K562 (cell line): ENCODE measurements around the gene GPATCH4. TPM values are rescaled to one million over a fixed set of nuclear protein-coding genes. Genes with fewer than 3 reads are reported as not detected.

Source experiments
- CAMTA2 ChIP-seq: fragments of 250-450 bp; sonication (Bioruptor Pico); conservative IDR thresholded peaks from 2 replicates; pipeline ENCODE4 v1.5.1; 2022
- CC2D1A ChIP-seq: fragments of 450-650 bp; IDR thresholded peaks from 2 replicates; pipeline ENCODE4 v1.6.1; 2017; ENCODE audit warnings: mild to moderate bottlenecking
- CTBP1 ChIP-seq: fragments of 450-650 bp; IDR thresholded peaks from 2 replicates; pipeline ENCODE4 v1.6.1; 2016; ENCODE audit warnings: borderline replicate concordance
- DMBX1 ChIP-seq: fragments of 250-450 bp; sonication (Bioruptor Pico); IDR thresholded peaks from 2 replicates; pipeline ENCODE4 v1.8.0; 2022; ENCODE audit warnings: inconsistent platforms, mild to moderate bottlenecking, moderate library complexity, borderline replicate concordance
- ETV5 ChIP-seq: sonication (generic); formaldehyde crosslinking; IDR thresholded peaks from 2 replicates; pipeline ENCODE4 v1.4.0; 2020; ENCODE audit warnings: low read depth, mild to moderate bottlenecking, missing genetic modification reagents
- FIP1L1 ChIP-seq: fragments of 200-400 bp; formaldehyde crosslinking; IDR thresholded peaks from 2 replicates; pipeline ENCODE4 v1.6.1; 2018; ENCODE audit warnings: mild to moderate bottlenecking, low read depth, low read length; ENCODE audit not compliant: poor library complexity, severe bottlenecking
- GTF2F1 ChIP-seq: IDR thresholded peaks from 2 replicates; pipeline ENCODE4 v1.6.1; 2011; ENCODE audit warnings: low read depth, low read length, improper control_type of control experiment
- MTF1 ChIP-seq: fragments of 250-450 bp; sonication (Bioruptor Pico); IDR thresholded peaks from 2 replicates; pipeline ENCODE4 v1.9.0; 2021; ENCODE audit warnings: moderate library complexity, mild to moderate bottlenecking, inconsistent platforms, borderline replicate concordance
- NONO ChIP-seq, 2 experiments: fragments of 200-400 bp in 1 of 2; fragments of 450-650 bp in 1 of 2; formaldehyde crosslinking in 1 of 2; IDR thresholded peaks; 2 replicates each; pipeline ENCODE4 v1.6.1; 2017; ENCODE audit warnings: low read depth in 2 of 2, mild to moderate bottlenecking in 2 of 2, moderate library complexity in 2 of 2, low read length in 1 of 2
- PHF20 ChIP-seq: fragments of 450-650 bp; IDR thresholded peaks from 2 replicates; pipeline ENCODE4 v1.6.1; 2018; ENCODE audit not compliant: partially characterized antibody
- RBM15 ChIP-seq: fragments of 200-400 bp; formaldehyde crosslinking; IDR thresholded peaks from 2 replicates; pipeline ENCODE4 v1.6.1; 2018; ENCODE audit warnings: mild to moderate bottlenecking, low read length, moderate library complexity; ENCODE audit not compliant: insufficient read depth
- RFX7 ChIP-seq: fragments of 250-450 bp; sonication (Bioruptor Pico); IDR thresholded peaks from 2 replicates; pipeline ENCODE4 v1.5.1; 2021; ENCODE audit warnings: mild to moderate bottlenecking
- SAFB ChIP-seq: fragments of 200-400 bp; formaldehyde crosslinking; IDR thresholded peaks from 2 replicates; pipeline ENCODE4 v1.6.1; 2017; ENCODE audit warnings: low read depth, low read length, borderline replicate concordance
- TBL1XR1 ChIP-seq, 2 experiments: IDR thresholded peaks; 2 replicates each; pipeline ENCODE4 v1.6.1; 2012; ENCODE audit warnings: improper control_type of control experiment in 2 of 2, low read length in 2 of 2, mild to moderate bottlenecking in 1 of 2
- polyA plus RNA-seq, 8 experiments: library from polyadenylated mRNA; depleted of rRNA in 4 of 8; stranded (reverse) in 5 of 8; unstranded in 3 of 8; fragments of >200 nt; fragmentation: Nextera tagmentation in 2 of 8; fragmentation: Illumina TruSeq in 1 of 8; extraction: Ambion mirVana in 2 of 8; extraction: Trizol in 1 of 8; gene quantifications; 2 replicates each; pipeline versions ENCODE4 v1.2.1 to v1.2.3, GENCODE V29; 2011 to 2014; ENCODE audit warnings: inconsistent platforms in 1 of 8, missing spikeins in 1 of 8
- total RNA-seq, 7 experiments: library from RNA; depleted of rRNA in 6 of 7; stranded (reverse); fragments of >200 nt in 6 of 7; fragmentation: Illumina TruSeq in 2 of 7; extraction: Trizol in 2 of 7; gene quantifications; 2 replicates each; pipeline versions ENCODE4 v1.2.1 to v1.2.3, GENCODE V29; 2011 to 2021; ENCODE audit warnings: low replicate concordance in 1 of 7
- TF ChIP-seq, protein P1 (sequence below), 2 experiments: fragments of 450-650 bp in 1 of 2; sonication (generic) in 1 of 2; formaldehyde crosslinking in 1 of 2; IDR thresholded peaks; 2 replicates each; pipeline versions ENCODE4 v1.7.1 to v1.9.0; 2016 to 2022; ENCODE audit warnings: inconsistent platforms in 1 of 2, mild to moderate bottlenecking in 1 of 2, missing genetic modification reagents in 1 of 2
- TF ChIP-seq, protein P2 (sequence below): fragments of 450-650 bp; formaldehyde crosslinking; IDR thresholded peaks from 2 replicates; pipeline ENCODE4 v1.4.0; 2020; ENCODE audit warnings: mild to moderate bottlenecking, moderate library complexity

GPATCH4 gene
- total and polyA plus RNA-seq, 9 of the 15 experiments (the other 6 are each of a cell fraction or from before 2014, with no cell fraction given), result 43.7 to 105 (median 76.5) TPM

DNA sequence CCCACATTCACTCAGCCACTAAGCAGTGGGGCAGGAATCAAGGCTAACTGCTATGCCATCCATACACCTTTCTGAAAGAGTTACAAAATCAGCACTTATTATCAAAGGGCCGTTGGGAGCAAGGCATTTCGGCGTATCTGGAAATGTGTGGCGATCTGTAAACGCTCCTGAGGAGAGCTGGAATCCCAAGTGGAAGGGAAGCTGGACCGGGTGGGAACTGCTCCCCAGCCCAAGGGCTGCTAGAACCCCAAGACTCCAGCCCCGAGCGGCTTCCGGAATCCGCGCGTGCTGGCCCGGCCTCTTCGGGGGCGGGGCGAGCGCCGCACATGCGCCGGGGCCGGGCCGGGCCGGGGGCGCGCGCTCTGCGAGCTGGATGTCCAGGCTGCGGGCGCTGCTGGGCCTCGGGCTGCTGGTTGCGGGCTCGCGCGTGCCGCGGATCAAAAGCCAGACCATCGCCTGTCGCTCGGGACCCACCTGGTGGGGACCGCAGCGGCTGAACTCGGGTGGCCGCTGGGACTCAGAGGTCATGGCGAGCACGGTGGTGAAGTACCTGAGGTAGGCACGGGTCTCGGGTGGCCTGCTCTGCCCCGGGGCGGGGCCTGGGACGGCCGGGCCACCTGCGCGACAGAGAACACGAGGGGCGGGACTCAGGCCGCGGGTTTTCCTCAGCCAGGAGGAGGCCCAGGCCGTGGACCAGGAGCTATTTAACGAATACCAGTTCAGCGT, 9.7 kb downstream of the GPATCH4 start, which contains the start of gene NAXE (continued):
- TF ChIP-seq, protein P1, sequence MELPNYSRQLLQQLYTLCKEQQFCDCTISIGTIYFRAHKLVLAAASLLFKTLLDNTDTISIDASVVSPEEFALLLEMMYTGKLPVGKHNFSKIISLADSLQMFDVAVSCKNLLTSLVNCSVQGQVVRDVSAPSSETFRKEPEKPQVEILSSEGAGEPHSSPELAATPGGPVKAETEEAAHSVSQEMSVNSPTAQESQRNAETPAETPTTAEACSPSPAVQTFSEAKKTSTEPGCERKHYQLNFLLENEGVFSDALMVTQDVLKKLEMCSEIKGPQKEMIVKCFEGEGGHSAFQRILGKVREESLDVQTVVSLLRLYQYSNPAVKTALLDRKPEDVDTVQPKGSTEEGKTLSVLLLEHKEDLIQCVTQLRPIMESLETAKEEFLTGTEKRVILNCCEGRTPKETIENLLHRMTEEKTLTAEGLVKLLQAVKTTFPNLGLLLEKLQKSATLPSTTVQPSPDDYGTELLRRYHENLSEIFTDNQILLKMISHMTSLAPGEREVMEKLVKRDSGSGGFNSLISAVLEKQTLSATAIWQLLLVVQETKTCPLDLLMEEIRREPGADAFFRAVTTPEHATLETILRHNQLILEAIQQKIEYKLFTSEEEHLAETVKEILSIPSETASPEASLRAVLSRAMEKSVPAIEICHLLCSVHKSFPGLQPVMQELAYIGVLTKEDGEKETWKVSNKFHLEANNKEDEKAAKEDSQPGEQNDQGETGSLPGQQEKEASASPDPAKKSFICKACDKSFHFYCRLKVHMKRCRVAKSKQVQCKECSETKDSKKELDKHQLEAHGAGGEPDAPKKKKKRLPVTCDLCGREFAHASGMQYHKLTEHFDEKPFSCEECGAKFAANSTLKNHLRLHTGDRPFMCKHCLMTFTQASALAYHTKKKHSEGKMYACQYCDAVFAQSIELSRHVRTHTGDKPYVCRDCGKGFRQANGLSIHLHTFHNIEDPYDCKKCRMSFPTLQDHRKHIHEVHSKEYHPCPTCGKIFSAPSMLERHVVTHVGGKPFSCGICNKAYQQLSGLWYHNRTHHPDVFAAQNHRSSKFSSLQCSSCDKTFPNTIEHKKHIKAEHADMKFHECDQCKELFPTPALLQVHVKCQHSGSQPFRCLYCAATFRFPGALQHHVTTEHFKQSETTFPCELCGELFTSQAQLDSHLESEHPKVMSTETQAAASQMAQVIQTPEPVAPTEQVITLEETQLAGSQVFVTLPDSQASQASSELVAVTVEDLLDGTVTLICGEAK (IDR thresholded peaks at IDR 0.05), result peak; percentile 60; the same call in 1 of the 2 replicates
- TF ChIP-seq, protein P1 (CRISPR knock-in tag; IDR thresholded peaks at IDR 0.05), result no peak
- TF ChIP-seq SAFB (peak; percentile 87), MTF1 (no peak), PHF20 (peak; percentile 5), CAMTA2 (0 out of 2 replicates have a peak, but pooled peaks have one; percentile 41), ETV5 (CRISPR knock-in tag) (peak; percentile 75; the same call in 1 of the 2 replicates), RBM15 (no peak), GTF2F1 (0 out of 2 replicates have a peak, but pooled peaks have one; percentile 55), CC2D1A (no peak), NONO (IDR thresholded peaks at IDR 0.05; ENCODE audit: low read depth in 2 of 2, low read length in 1 of 2) (0 out of 4 replicates have a peak, but pooled peaks have one; percentile 20 to 35), CTBP1 (peak; percentile 69; the same call in 1 of the 2 replicates), RFX7 (no peak), TBL1XR1 (IDR thresholded peaks at IDR 0.05; ENCODE audit: low read length in 2 of 2) (0 out of 4 replicates have a peak, but pooled peaks of 1 of the 2 experiments have one; percentile 19), FIP1L1 (peak; percentile 55), DMBX1 (CRISPR knock-in tag) (no peak)
- TF ChIP-seq, protein P2, sequence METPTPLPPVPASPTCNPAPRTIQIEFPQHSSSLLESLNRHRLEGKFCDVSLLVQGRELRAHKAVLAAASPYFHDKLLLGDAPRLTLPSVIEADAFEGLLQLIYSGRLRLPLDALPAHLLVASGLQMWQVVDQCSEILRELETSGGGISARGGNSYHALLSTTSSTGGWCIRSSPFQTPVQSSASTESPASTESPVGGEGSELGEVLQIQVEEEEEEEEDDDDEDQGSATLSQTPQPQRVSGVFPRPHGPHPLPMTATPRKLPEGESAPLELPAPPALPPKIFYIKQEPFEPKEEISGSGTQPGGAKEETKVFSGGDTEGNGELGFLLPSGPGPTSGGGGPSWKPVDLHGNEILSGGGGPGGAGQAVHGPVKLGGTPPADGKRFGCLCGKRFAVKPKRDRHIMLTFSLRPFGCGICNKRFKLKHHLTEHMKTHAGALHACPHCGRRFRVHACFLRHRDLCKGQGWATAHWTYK (CRISPR knock-in tag), result 0 out of 2 replicates have a peak, but pooled peaks have one; percentile 37
